Thoracic aorta (tissue), 2 donors: Measurements from ENCODE around the gene CLGN. TPM values are rescaled to one million over a fixed set of nuclear protein-coding genes. Genes with fewer than 3 reads are reported as not detected.

Experiments used
- ATAC-seq: fragments of 150-250 bp; one replicate; pipeline ENCODE4 v1.8.0; 2017; ENCODE audit warnings: low read depth; ENCODE audit not compliant: insufficient number of reproducible peaks, low FRiP score
- DNase-seq: peaks from one replicate; pipeline ENCODE4 v3.0.0-alpha.2; 2020; ENCODE audit warnings: low spot score
- H3K27ac ChIP-seq, 2 donors: fragments of 200-600 bp; sonication (generic); 1 replicate in 1 of 2; 2 replicates in 1 of 2; pipeline ENCODE4 v1.5.1; 2016; ENCODE audit warnings: mild to moderate bottlenecking in 2 of 2, moderate library complexity in 2 of 2
- H3K27me3 ChIP-seq: fragments of 200-600 bp; sonication (generic); replicated peaks from 2 replicates; pipeline ENCODE4 v1.6.0; 2016; ENCODE audit warnings: mild to moderate bottlenecking; ENCODE audit not compliant: insufficient read depth
- H3K36me3 ChIP-seq: fragments of 200-600 bp; sonication (generic); one replicate; pipeline ENCODE4 v1.5.1; 2016
- H3K4me1 ChIP-seq, 2 donors: fragments of 200-600 bp; sonication (generic); 1 replicate in 1 of 2; 2 replicates in 1 of 2; pipeline versions ENCODE4 v1.5.1 to v1.6.0; 2016; ENCODE audit warnings: low read depth in 2 of 2, mild to moderate bottlenecking in 1 of 2; ENCODE audit not compliant: control insufficient read depth in 1 of 2
- H3K4me3 ChIP-seq: fragments of 200-600 bp; sonication (generic); 2 replicates; pipeline ENCODE4 v1.5.1; 2016; ENCODE audit warnings: mild to moderate bottlenecking
- H3K9me3 ChIP-seq: fragments of 200-600 bp; sonication (generic); 2 replicates; pipeline ENCODE4 v1.5.1; 2016
- total RNA-seq, 2 donors: library from RNA; depleted of rRNA; stranded (reverse); fragments of >200 nt; gene quantifications; one replicate each; pipeline versions ENCODE4 v1.1.0 to v1.2.3, GENCODE V29; 2016
- TF ChIP-seq, protein P1 (sequence below): fragments of 200-600 bp; sonication (generic); IDR thresholded peaks from one replicate; pipeline ENCODE4 v1.5.1; 2019; ENCODE audit warnings: antibody characterized with exemption

The CLGN gene
- total RNA-seq, 2 donors from 2014 or later, result 0.21 TPM; not detected in 1

DNA sequence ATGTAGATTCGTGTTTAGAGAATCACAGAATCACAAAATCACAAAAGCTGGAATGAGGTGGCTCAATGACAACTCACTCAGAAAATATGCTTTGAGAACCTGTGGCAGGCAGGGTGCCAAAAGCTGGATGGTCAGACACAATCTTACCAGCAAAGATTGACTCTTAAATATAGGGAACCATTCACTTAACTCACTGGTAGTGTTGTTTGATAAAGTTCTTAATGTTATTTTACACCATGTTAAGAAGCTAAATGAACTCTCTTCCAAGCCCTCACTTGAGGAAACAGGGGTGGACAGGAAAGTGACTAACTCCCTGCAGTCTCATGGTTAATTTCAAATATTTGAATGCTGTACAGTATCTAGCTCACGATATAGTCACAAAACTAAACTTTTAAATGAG, 59.7 kb downstream of the CLGN start:
- no peak for DNase-seq
- H3K36me3 ChIP-seq, result no peaks in the 10 kb centered on the region
- no peaks in the 10 kb centered on the region for H3K27me3 ChIP-seq
- no peak overlapping the region for H3K4me3 ChIP-seq
- no peak for ATAC-seq
- no peak overlapping the region for H3K27ac ChIP-seq
- H3K4me1 ChIP-seq, result peaks cover 0 to 4% of the 10 kb centered on the region in 2 donors
- no peaks in the 10 kb centered on the region for H3K9me3 ChIP-seq
- TF ChIP-seq, protein P1, sequence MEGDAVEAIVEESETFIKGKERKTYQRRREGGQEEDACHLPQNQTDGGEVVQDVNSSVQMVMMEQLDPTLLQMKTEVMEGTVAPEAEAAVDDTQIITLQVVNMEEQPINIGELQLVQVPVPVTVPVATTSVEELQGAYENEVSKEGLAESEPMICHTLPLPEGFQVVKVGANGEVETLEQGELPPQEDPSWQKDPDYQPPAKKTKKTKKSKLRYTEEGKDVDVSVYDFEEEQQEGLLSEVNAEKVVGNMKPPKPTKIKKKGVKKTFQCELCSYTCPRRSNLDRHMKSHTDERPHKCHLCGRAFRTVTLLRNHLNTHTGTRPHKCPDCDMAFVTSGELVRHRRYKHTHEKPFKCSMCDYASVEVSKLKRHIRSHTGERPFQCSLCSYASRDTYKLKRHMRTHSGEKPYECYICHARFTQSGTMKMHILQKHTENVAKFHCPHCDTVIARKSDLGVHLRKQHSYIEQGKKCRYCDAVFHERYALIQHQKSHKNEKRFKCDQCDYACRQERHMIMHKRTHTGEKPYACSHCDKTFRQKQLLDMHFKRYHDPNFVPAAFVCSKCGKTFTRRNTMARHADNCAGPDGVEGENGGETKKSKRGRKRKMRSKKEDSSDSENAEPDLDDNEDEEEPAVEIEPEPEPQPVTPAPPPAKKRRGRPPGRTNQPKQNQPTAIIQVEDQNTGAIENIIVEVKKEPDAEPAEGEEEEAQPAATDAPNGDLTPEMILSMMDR, result no peak

DNA sequence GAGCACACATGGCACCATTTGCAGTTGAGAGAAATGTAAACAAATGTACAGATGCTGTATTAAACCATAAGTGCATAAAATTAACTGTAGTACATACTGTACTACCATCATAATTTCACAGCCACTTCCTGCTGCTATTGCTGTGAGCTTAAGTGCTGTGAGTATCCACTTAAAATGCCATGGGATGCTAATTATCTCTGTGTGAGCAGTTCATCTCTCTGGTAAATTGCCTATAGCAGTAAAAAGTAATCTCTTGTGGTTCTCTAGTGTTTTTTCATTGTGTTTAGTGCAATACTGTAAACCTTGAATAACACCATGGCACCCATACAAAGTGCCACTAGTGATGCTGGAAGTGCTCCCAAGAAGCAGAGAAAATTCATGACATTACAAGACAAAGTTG, 63.9 kb downstream of the CLGN start:
- DNase-seq (no peak), ATAC-seq (no peak)
- no peak overlapping the region for H3K27ac ChIP-seq
- H3K4me1 ChIP-seq, result no peaks in the 10 kb centered on the region
- H3K4me3 ChIP-seq, result no peak overlapping the region
- TF ChIP-seq, protein P1, result no peak
- H3K9me3 ChIP-seq, result no peaks in the 10 kb centered on the region
- no peaks in the 10 kb centered on the region for H3K27me3 ChIP-seq
- H3K36me3 ChIP-seq, result no peaks in the 10 kb centered on the region

DNA sequence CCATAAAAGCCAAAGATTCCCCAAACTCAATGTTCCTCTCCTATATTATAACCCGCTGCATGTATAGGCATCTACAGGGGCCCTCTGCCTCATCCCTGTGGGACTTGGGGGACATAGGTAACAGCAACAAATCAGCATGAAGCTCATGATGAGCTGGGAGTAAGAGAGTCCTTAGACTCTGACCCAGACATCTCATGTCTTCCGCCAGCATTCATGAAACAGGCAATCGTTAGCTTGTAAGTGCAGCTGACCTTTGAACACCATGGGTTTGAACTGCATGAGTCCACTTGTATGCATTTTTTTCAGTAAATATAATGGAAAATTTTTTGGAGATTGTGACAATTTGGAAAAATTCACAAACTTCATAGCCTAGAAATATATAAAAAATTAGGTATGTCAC, 64.4 kb downstream of the CLGN start:
- Histone ChIP-seq H3K4me3 (no peak overlapping the region), H3K4me1 (no peaks in the 10 kb centered on the region), H3K27ac (no peak overlapping the region), H3K9me3 (no peaks in the 10 kb centered on the region), H3K36me3 (no peaks in the 10 kb centered on the region), H3K27me3 (no peaks in the 10 kb centered on the region)
- TF ChIP-seq, protein P1, result no peak
- ATAC-seq, result no peak
- DNase-seq, result no peak

DNA sequence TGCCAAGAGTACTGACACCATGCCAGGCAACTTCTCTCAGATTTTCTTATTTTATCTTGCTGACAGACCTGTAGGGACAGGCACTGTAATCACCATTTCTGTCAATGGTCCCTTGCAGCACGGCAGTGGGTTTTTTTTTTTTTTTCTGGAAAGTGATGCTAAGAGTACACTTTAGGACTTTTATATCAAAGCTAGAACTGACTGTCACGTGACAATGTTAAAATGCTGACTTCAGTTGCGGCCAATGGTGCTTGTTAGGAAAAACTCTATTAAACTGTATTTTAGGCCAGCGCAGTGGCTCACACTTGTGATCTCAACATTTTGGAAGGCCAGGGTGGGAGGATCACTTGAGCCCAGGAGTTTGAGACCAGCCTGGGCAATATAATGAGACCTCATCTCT, 66.3 kb downstream of the CLGN start:
- TF ChIP-seq, protein P1, result no peak
- H3K27me3 ChIP-seq, result no peaks in the 10 kb centered on the region
- no peak overlapping the region for H3K4me3 ChIP-seq
- H3K4me1 ChIP-seq, result no peaks in the 10 kb centered on the region
- ATAC-seq (no peak), DNase-seq (no peak)
- H3K27ac ChIP-seq, result no peak overlapping the region
- H3K36me3 ChIP-seq, result no peaks in the 10 kb centered on the region
- H3K9me3 ChIP-seq, result no peaks in the 10 kb centered on the region

DNA sequence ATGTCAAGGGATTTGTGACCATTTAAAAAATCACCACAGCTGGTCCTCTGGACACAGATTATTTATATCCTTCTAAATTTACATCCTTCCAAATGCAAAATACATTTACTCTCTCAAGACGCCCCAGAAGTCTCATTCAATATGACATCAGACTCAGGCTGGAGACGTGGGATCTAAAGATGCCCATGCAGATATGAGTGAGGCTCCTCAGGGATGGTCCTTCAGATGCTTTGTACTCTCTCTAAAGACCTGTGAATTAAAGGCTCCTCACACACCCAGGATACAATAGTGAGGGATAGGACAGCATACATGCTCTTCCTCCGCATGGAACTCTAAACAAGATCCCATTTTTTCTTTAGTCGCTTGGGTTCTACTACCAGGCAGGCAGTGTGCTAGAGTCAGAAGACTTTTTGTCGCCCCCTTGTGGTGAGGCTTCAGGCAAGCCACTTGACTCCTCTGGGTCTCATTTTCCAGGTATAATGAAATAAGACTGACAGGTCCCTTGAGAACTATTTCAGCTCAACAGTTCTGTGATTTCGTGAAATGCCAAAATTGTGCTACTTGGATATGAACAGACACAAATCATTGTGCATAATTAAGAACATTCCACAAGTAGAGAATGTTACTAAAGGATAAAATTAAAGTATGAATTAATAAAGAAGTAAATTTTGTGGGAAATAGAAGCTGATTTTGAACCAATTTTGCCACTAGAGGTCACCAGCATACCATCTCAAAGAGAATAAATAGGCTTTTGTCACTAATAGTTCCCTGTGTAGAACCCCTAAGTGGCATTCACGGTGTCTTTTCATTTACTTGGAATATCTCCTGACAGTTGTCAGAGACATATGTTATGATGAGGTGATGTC, 67.7 kb downstream of the CLGN start:
- no peaks in the 10 kb centered on the region for H3K27me3 ChIP-seq
- H3K27ac ChIP-seq, result no peak overlapping the region
- H3K4me1 ChIP-seq, result no peaks in the 10 kb centered on the region
- ATAC-seq (peak; percentile 67), DNase-seq (no peak)
- no peak overlapping the region for H3K4me3 ChIP-seq
- no peaks in the 10 kb centered on the region for H3K9me3 ChIP-seq
- TF ChIP-seq, protein P1, result peak; percentile 80
- H3K36me3 ChIP-seq, result no peaks in the 10 kb centered on the region
